GM21528 (cell line): ENCODE results near the gene STOX2.

Experiments
- ATAC-seq: cut with Tn5 transposase; IDR thresholded peaks from one replicate; pipeline ENCODE4 v1.9.1; 2021; ENCODE audit warnings: mild to moderate bottlenecking, moderate library complexity; ENCODE audit not compliant: unreplicated experiment, low FRiP score

The STOX2 gene

GRCh38 chr4:183887351-183887750, 17.8 kb upstream of the STOX2 start:
- no peak for ATAC-seq

GRCh38 chr4:183888564-183888963, 16.5 kb upstream of the STOX2 start:
- ATAC-seq, result no peak

- no peak for ATAC-seq
Measured at GRCh38 chr4:183889190-183889589, 15.9 kb upstream of the STOX2 start.

GRCh38 chr4:183897193-183897592, 7.9 kb upstream of the STOX2 start:
- ATAC-seq, result no peak

- ATAC-seq, result no peak
Measured at GRCh38 chr4:183898456-183898855, 6.7 kb upstream of the STOX2 start.

GRCh38 chr4:183903021-183903760, 1.9 kb upstream of the STOX2 start:
- no peak for ATAC-seq

GRCh38 chr4:183905593-183906488, 734 bp downstream of the STOX2 start:
- ATAC-seq, result no peak

- ATAC-seq, result no peak
Measured at GRCh38 chr4:183906489-183906738, 1.3 kb downstream of the STOX2 start.

- ATAC-seq, result no peak
Measured at GRCh38 chr4:183906739-183907651, 1.9 kb downstream of the STOX2 start.

GRCh38 chr4:183907871-183908683, 3.0 kb downstream of the STOX2 start:
- no peak for ATAC-seq

GRCh38 chr4:183909187-183909586, 4.1 kb downstream of the STOX2 start:
- no peak for ATAC-seq

GRCh38 chr4:183909801-183910200, 4.7 kb downstream of the STOX2 start:
- ATAC-seq, result no peak

- ATAC-seq, result no peak
Measured at GRCh38 chr4:183912585-183912984, 7.5 kb downstream of the STOX2 start.

- ATAC-seq, result no peak
Measured at GRCh38 chr4:183915976-183916375, 10.9 kb downstream of the STOX2 start.

- ATAC-seq, result no peak
Measured at GRCh38 chr4:183918696-183919095, 13.6 kb downstream of the STOX2 start.

- ATAC-seq, result no peak
Measured at GRCh38 chr4:183919141-183919540, 14.0 kb downstream of the STOX2 start.

GRCh38 chr4:183920512-183920911, 15.4 kb downstream of the STOX2 start:
- ATAC-seq, result no peak

- ATAC-seq, result no peak
Measured at GRCh38 chr4:183921335-183921734, 16.2 kb downstream of the STOX2 start.

GRCh38 chr4:183924362-183925044, 19.4 kb downstream of the STOX2 start:
- ATAC-seq, result no peak

- ATAC-seq, result no peak
Measured at GRCh38 chr4:183926950-183927349, 21.8 kb downstream of the STOX2 start.
